A549 (cell line): ENCODE data around the gene NKIRAS1. TPM values are rescaled to one million over a fixed set of nuclear protein-coding genes. Genes with fewer than 3 reads are reported as not detected.
"Not testable (repeated sequence)": the region's sequence is repeated elsewhere in the genome, so short reads cannot be mapped to it uniquely, and the experiment has no call there.

Experiments used
- ATAC-seq, 2 experiments: fragments of 200-7000 bp in 1 of 2; fragments of >200 bp in 1 of 2; cut with Nextera tagmentation in 1 of 2; cut with Tn5 transposase in 1 of 2; 3 replicates each; pipeline versions ENCODE4 v1.8.0 to v1.9.1; 2018 to 2020; ENCODE audit warnings: mild to moderate bottlenecking in 1 of 2, moderate library complexity in 1 of 2
- CTCF ChIA-PET: fragments of 300-600 bp; sonication (Branson Sonifier 250); formaldehyde crosslinking; extraction: SDS; loops from one replicate; lab custom pipeline; 2021; ENCODE audit warnings: antibody characterized with exemption, inconsistent platforms; lab: Yijun Ruan, JAX
- POLR2A ChIA-PET: fragments of 350-600 bp; formaldehyde crosslinking; extraction: SDS; loops from one replicate; lab custom pipeline; 2021; ENCODE audit warnings: antibody characterized with exemption, inconsistent platforms; lab: Yijun Ruan, JAX
- DNase-seq, 2 experiments: peaks; one replicate each; pipeline versions ENCODE4 v3.0.0 to v3.0.0-alpha.2; 2011 to 2016; ENCODE audit warnings: low read depth in 1 of 2, low spot score in 1 of 2
- FAIRE-seq: peaks from 2 replicates; lab custom pipeline; 2011; peaks lifted over from hg19 to GRCh38; lab: Jason Lieb, UNC
- H3K27ac ChIP-seq, 2 experiments: fragments of >200 bp; sonication (Bioruptor Twin); formaldehyde crosslinking; 3 replicates each; pipeline ENCODE4 v1.5.1; 2016 to 2017
- H3K4me1 ChIP-seq: fragments of >200 bp; sonication (Bioruptor Twin); formaldehyde crosslinking; 3 replicates; pipeline ENCODE4 v1.6.1; 2016
- H3K4me2 ChIP-seq: fragments of >200 bp; sonication (Bioruptor Twin); formaldehyde crosslinking; 3 replicates; pipeline ENCODE4 v1.6.1; 2016
- H3K4me3 ChIP-seq: fragments of >200 bp; sonication (Bioruptor Twin); formaldehyde crosslinking; 3 replicates; pipeline ENCODE4 v1.5.1; 2016
- H3K9me3 ChIP-seq: fragments of >200 bp; sonication (Bioruptor Twin); formaldehyde crosslinking; 3 replicates; pipeline ENCODE4 v1.6.1; 2016
- ESRRA ChIP-seq: fragments of 150-350 bp; IDR thresholded peaks from 2 replicates; pipeline ENCODE4 v1.6.1; 2014; ENCODE audit warnings: mild to moderate bottlenecking, low read length, borderline replicate concordance
- FOXS1 ChIP-seq: fragments of 250-450 bp; sonication (Bioruptor Pico); IDR thresholded peaks from 2 replicates; pipeline ENCODE4 v1.5.0; 2020; ENCODE audit warnings: mild to moderate bottlenecking, moderate library complexity
- GATA3 ChIP-seq: IDR thresholded peaks from 2 replicates; pipeline ENCODE4 v1.6.1; 2012; ENCODE audit warnings: borderline replicate concordance
- HDAC2 ChIP-seq: fragments of 200-600 bp; sonication (generic); IDR thresholded peaks from 2 replicates; pipeline ENCODE4 v1.6.1; 2016
- HOXA7 ChIP-seq: fragments of 250-450 bp; sonication (Bioruptor Pico); IDR thresholded peaks from 2 replicates; pipeline ENCODE4 v1.5.0; 2020; ENCODE audit warnings: mild to moderate bottlenecking, moderate library complexity
- HOXB13 ChIP-seq: fragments of 250-450 bp; sonication (Bioruptor Pico); IDR thresholded peaks from 2 replicates; pipeline ENCODE4 v1.5.0; 2020; ENCODE audit warnings: low read depth, mild to moderate bottlenecking, moderate library complexity
- JUN ChIP-seq, 2 experiments: fragments of >200 bp; sonication (Bioruptor Twin); formaldehyde crosslinking; IDR thresholded peaks; 2 replicates in 1 of 2; 3 replicates in 1 of 2; pipeline ENCODE4 v1.6.1; 2016 to 2017
- JUNB ChIP-seq: fragments of >200 bp; sonication (Bioruptor Twin); formaldehyde crosslinking; IDR thresholded peaks from 2 replicates; pipeline ENCODE4 v1.6.1; 2016
- KDM5A ChIP-seq: fragments of 200-600 bp; sonication (generic); IDR thresholded peaks from 2 replicates; pipeline ENCODE4 v1.6.1; 2016; ENCODE audit warnings: antibody characterized with exemption, mild to moderate bottlenecking
- MAFK ChIP-seq: fragments of 450-650 bp; IDR thresholded peaks from 2 replicates; pipeline ENCODE4 v1.6.1; 2014; ENCODE audit not compliant: partially characterized antibody
- MAZ ChIP-seq: fragments of 150-350 bp; IDR thresholded peaks from 2 replicates; pipeline ENCODE4 v1.6.1; 2014; ENCODE audit warnings: antibody characterized with exemption, low read depth, low read length, borderline replicate concordance
- MYC ChIP-seq: IDR thresholded peaks from 2 replicates; pipeline ENCODE4 v1.6.1; 2012; ENCODE audit warnings: mild to moderate bottlenecking, inconsistent platforms, low read length, improper control_type of control experiment, borderline replicate concordance
- PHF8 ChIP-seq: fragments of 200-600 bp; sonication (generic); IDR thresholded peaks from 2 replicates; pipeline ENCODE4 v1.6.1; 2016; ENCODE audit warnings: low read depth, mild to moderate bottlenecking, antibody characterized with exemption, moderate library complexity, borderline replicate concordance
- RAD21 ChIP-seq, 2 experiments: fragments of >200 bp in 1 of 2; sonication (Bioruptor Twin) in 1 of 2; formaldehyde crosslinking in 1 of 2; IDR thresholded peaks in 1 of 2; conservative IDR thresholded peaks in 1 of 2; 2 replicates in 1 of 2; 3 replicates in 1 of 2; pipeline ENCODE4 v1.6.1; 2012 to 2018; ENCODE audit warnings: inconsistent platforms in 1 of 2
- RARB ChIP-seq: fragments of 250-450 bp; sonication (Bioruptor Pico); IDR thresholded peaks from 2 replicates; pipeline ENCODE4 v1.8.0; 2021; ENCODE audit warnings: mild to moderate bottlenecking, moderate library complexity
- RFX5 ChIP-seq: fragments of 450-650 bp; IDR thresholded peaks from 2 replicates; pipeline ENCODE4 v1.7.1; 2014; ENCODE audit warnings: antibody characterized with exemption, mild to moderate bottlenecking, moderate library complexity
- TFCP2L1 ChIP-seq: fragments of 250-450 bp; sonication (Bioruptor Pico); IDR thresholded peaks from 2 replicates; pipeline ENCODE4 v1.5.0; 2021; ENCODE audit warnings: mild to moderate bottlenecking
- ZSCAN20 ChIP-seq: fragments of 250-450 bp; sonication (Bioruptor Pico); IDR thresholded peaks from 2 replicates; pipeline ENCODE4 v1.8.0; 2022; ENCODE audit warnings: mild to moderate bottlenecking, moderate library complexity
- WGBS: methylation state at CpG from one replicate; pipeline ENCODE4 v1.1.6; 2017; ENCODE audit errors: missing lambda C conversion rate; 5-methylcytosine and 5-hydroxymethylcytosine counted together
- polyA plus RNA-seq, 4 experiments: library from polyadenylated mRNA; depleted of rRNA in 3 of 4; stranded (reverse); fragments of >200 nt; fragmentation: RNase III in 1 of 4; extraction: RNeasy Plus Mini Kit Qiagen cat#74134 plus additional on column Dnase treatment in 1 of 4; gene quantifications; 2 replicates in 3 of 4; 3 replicates in 1 of 4; pipeline ENCODE4 v1.2.3, GENCODE V29; 2011 to 2017

NKIRAS1 gene
- polyA plus RNA-seq, 2 of the 4 experiments (the other 2 are of a cell fraction): 15.5 to 16.8 TPM

DNA sequence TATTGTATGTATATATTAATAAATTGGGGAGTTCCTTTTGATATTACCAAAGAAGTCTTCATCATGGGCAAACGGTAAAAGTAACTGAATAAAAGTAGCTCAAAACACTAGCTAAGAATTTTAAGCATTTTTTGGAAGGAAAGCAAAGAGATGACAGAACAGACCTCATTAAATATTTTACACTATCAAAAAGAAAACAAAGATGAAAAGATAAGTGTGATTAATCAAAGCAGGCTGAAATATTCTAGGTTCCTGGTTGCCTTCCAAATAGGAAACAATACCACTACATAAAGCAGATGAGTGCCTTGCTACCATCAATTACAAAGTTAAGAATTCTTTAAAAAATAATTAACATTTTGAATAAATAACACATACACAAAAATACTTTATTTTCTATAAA lies 3.6 kb downstream of the NKIRAS1 start:
- DNase-seq: no peak
- ChIA-PET POLR2A (no interaction called here), CTCF (no interaction called here)
- Histone ChIP-seq H3K27ac (no peak overlapping the region), H3K4me1 (peaks cover 22% of the 10 kb centered on the region; the same call in 2 of the 3 replicates), H3K4me2 (no peak overlapping the region), H3K9me3 (no peaks in the 10 kb centered on the region), H3K4me3 (no peak overlapping the region)
- no peak for ATAC-seq
- WGBS: 93% methylated on average over 1 of the region's 1 CpG
- TF ChIP-seq HOXB13 (CRISPR knock-in tag): no peak
- no peak for TF ChIP-seq JUNB
- TF ChIP-seq MAZ: no peak
- no peak for TF ChIP-seq PHF8
- no peak for TF ChIP-seq RARB (CRISPR knock-in tag)
- TF ChIP-seq MYC: no peak
- TF ChIP-seq FOXS1: no peak
- no peak for TF ChIP-seq TFCP2L1
- TF ChIP-seq JUN (IDR thresholded peaks at IDR 0.05): no peak
- no peak for TF ChIP-seq RAD21 (conservative IDR thresholded peaks at IDR 0.05 in 1 of 2, IDR thresholded peaks at IDR 0.05 in 1 of 2)
- TF ChIP-seq HOXA7 (CRISPR knock-in tag): no peak
- TF ChIP-seq ESRRA: no peak
- no peak for TF ChIP-seq ZSCAN20 (CRISPR knock-in tag)
- FAIRE-seq: no peak

DNA sequence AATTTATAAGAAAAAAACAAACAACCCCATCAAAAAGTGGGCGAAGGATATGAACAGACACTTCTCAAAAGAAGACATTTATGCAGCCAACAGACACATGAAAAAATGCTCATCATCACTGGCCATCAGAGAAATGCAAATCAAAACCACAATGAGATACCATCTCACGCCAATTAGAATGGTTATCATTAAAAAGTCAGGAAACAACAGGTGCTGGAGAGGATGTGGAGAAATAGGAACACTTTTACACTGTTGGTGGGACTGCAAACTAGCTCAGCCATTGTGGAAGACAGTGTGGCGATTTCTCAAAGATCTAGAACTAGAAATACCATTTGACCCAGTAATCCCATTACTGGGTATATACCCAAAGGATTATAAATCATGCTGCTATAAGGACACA lies 4.5 kb downstream of the NKIRAS1 start:
- POLR2A ChIA-PET, H3K27ac ChIP-seq, CTCF ChIA-PET, H3K4me2 ChIP-seq, DNase-seq, H3K9me3 ChIP-seq, ATAC-seq, FAIRE-seq, H3K4me3 ChIP-seq: not testable (repeated sequence)
- 89% methylated on average over 3 of the region's 3 CpGs for WGBS
- H3K4me1 ChIP-seq: peaks cover 22% of the 10 kb centered on the region; the same call in 2 of the 3 replicates

DNA sequence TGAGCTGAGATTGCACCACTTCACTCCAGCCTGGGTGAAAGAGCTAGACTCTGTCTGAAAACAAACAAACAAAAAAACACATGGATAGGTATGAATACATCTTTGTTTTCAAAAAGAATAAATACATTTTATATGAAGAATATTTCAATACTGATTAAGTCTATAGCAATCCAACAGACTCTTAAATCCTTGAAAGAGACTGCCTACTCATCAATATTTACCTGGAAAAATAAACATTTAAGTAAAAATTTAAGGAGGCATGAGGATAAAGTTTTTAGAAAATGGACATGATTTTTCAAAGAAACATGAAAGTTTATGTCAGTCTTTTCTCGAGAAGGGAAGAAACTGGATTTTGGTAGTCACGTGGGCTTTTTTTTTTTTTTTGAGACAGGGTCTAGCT lies 5.4 kb downstream of the NKIRAS1 start:
- CTCF ChIA-PET: no interaction called here
- H3K9me3 ChIP-seq: no peaks in the 10 kb centered on the region
- H3K4me3 ChIP-seq: no peak overlapping the region
- FAIRE-seq: no peak
- POLR2A ChIA-PET: no interaction called here
- TF ChIP-seq MAFK (peak; percentile 49), RFX5 (no peak)
- TF ChIP-seq, all 56 proteins: peak for 1
- no peak overlapping the region for H3K4me2 ChIP-seq
- 88% methylated on average over 2 of the region's 2 CpGs for whole genome bisulfite sequencing
- peaks cover 22% of the 10 kb centered on the region; the same call in 2 of the 3 replicates for H3K4me1 ChIP-seq
- no peak for ATAC-seq
- DNase-seq: no peak
- H3K27ac ChIP-seq: no peak overlapping the region

DNA sequence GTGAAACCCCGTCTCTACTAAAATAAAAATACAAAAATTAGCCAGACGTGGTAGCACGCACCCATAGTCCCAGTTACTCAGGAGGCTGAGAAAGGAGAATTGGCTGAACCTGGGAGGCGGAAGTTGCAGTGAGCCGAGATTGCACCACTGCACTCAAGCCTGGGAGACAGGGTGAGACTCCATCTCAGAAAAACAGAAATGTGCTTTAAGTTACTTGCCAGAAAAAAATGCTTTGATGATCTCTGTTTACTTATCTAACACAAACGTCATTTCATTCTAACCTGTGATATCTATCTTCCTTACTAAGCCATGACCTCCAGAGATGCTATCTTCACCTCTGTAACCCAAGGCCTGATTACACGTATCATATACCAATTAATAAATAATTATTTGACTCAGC lies 7.4 kb downstream of the NKIRAS1 start:
- Histone ChIP-seq H3K4me1 (peaks cover 5% of the 10 kb centered on the region; the same call in 2 of the 3 replicates), H3K27ac (no peak overlapping the region), H3K4me3 (no peak overlapping the region), H3K9me3 (no peaks in the 10 kb centered on the region), H3K4me2 (no peak overlapping the region)
- ChIA-PET POLR2A (interaction anchor here (0.7 kb wide), 1 partner anchor 7 kb away, joined by 4 read pairs; the partner anchor contains the start of genes NKIRAS1 and RPL15), CTCF (no interaction called here)
- WGBS: 79% methylated on average over 7 of the region's 7 CpGs
- no peak for DNase-seq
- no peak for FAIRE-seq
- ATAC-seq: no peak
- 0 out of 2 replicates have a peak, but pooled peaks have one; percentile 25 for TF ChIP-seq GATA3
- TF ChIP-seq HDAC2: no peak

DNA sequence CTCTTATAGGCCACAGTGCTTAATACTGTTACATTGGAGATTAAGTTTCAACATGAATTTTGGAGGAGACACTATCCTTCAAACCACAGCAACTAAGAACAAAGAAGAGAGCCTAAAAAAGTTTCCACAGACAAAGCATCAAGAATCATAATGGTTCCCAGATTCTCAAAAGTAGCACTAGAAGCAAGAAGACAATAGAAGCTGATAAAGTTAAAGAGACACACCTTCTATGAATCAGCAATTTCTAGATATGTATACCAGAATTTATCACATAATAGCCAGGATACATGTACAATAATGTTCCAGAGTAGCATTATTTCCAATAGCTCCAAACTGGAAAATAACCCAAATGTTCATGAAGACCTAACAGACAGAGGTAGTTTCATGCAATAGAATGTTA lies 12.2 kb downstream of the NKIRAS1 start:
- no peak overlapping the region for H3K27ac ChIP-seq
- H3K4me3 ChIP-seq: no peak overlapping the region
- no peak for TF ChIP-seq MYC
- peak; percentile 25 for TF ChIP-seq MAFK
- TF ChIP-seq KDM5A: no peak
- no peak overlapping the region for H3K4me2 ChIP-seq
- DNase-seq: no peak
- ATAC-seq: no peak
- ChIA-PET CTCF (interaction anchor here (1.0 kb wide), 1 partner anchor 16 kb away, joined by 3 read pairs; no protein-coding TSS in a partner anchor), POLR2A (interaction anchor here (0.8 kb wide), 1 partner anchor 12 kb away, joined by 3 read pairs; the partner anchor contains the start of genes NKIRAS1 and RPL15)
- FAIRE-seq: no peak
- no peaks in the 10 kb centered on the region for H3K9me3 ChIP-seq
- no peaks in the 10 kb centered on the region; the same call in 2 of the 3 replicates for H3K4me1 ChIP-seq
